ENCODE data around the gene SLC39A11. TPM values are rescaled to one million over a fixed set of nuclear protein-coding genes. Genes with fewer than 3 reads are reported as not detected.

SLC39A11 gene
- total and polyA plus RNA-seq, 12 donors = 7.0 to 91.4 (median 22.7) TPM

DNA sequence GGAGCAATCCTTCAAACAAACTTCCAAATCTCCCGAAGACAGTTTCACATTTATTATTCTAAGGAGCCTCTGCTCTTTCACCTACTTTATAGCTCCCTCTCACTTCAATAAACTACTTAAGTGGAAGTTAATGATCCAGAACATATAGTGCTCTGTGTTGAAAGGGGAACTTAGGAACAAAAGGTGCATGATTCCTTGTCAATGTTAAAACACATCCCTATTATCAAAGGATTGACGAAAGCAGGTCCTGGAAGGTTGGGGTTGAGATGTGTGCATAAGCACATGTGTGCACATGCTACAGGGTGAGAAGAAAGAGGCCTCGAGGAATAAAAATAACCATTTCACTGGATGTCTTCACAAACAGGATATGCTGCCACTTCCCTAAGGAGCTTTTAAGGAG is 170.3 kb downstream of the SLC39A11 start:
- DNase-seq = no peak
- Histone ChIP-seq H3K9me3 (replicated peaks in 1 of 3) (no peaks in the 10 kb centered on the region), H3K4me3 (no peak overlapping the region), H3K27me3 (no peaks in the 10 kb centered on the region), H3K36me3 (replicated peaks in 1 of 2) (no peaks in the 10 kb centered on the region), H3K4me1 (replicated peaks in 1 of 2) (no peaks in the 10 kb centered on the region), H3K27ac (no peak overlapping the region)
- WGBS, 4 donors = 74 to 87% (median 82%) methylated on average over 3 of the region's 3 CpGs
- intact Hi-C loops (cut with DNase I) = no loop called here
- no peak for TF ChIP-seq POLR2A (IDR thresholded peaks at IDR 0.05)
- TF ChIP-seq, protein P1, sequence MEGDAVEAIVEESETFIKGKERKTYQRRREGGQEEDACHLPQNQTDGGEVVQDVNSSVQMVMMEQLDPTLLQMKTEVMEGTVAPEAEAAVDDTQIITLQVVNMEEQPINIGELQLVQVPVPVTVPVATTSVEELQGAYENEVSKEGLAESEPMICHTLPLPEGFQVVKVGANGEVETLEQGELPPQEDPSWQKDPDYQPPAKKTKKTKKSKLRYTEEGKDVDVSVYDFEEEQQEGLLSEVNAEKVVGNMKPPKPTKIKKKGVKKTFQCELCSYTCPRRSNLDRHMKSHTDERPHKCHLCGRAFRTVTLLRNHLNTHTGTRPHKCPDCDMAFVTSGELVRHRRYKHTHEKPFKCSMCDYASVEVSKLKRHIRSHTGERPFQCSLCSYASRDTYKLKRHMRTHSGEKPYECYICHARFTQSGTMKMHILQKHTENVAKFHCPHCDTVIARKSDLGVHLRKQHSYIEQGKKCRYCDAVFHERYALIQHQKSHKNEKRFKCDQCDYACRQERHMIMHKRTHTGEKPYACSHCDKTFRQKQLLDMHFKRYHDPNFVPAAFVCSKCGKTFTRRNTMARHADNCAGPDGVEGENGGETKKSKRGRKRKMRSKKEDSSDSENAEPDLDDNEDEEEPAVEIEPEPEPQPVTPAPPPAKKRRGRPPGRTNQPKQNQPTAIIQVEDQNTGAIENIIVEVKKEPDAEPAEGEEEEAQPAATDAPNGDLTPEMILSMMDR (IDR thresholded peaks at IDR 0.05) = no peak

- H3K4me3 ChIP-seq = no peak overlapping the region
- no peak for TF ChIP-seq POLR2A (IDR thresholded peaks at IDR 0.05)
- TF ChIP-seq, protein P1 (IDR thresholded peaks at IDR 0.05) = no peak
- H3K27ac ChIP-seq = no peak overlapping the region
- DNase-seq = no peak
- 92 to 96% (median 94%) methylated on average over 5 of the region's 5 CpGs for WGBS, 4 donors
- no peaks in the 10 kb centered on the region for H3K4me1 ChIP-seq (replicated peaks in 1 of 2)
- H3K27me3 ChIP-seq = no peaks in the 10 kb centered on the region
- no peaks in the 10 kb centered on the region for H3K36me3 ChIP-seq (replicated peaks in 1 of 2)
- intact Hi-C loops (cut with DNase I) = no loop called here
- no peaks in the 10 kb centered on the region for H3K9me3 ChIP-seq (replicated peaks in 1 of 3)
Measured at GRCh38 chr17:72921347-72922054, 171.0 kb downstream of the SLC39A11 start.

DNA sequence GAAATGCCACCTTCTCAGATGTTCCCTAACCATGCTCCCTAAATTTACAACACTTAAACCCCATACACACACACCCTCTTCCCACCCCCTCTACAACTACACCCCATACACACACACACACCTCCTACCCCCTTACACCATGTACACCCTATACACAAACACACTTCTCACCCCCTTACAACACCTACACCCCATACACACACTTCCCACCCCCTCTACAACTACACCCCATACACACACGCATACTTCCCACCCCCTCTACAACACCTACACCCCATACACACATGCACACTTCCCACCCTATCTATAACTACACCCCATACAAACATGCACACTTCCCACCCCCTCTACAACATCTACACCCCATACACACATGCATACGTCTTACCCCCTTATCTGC is 172.0 kb downstream of the SLC39A11 start:
- no peak for DNase-seq
- intact Hi-C loops (cut with DNase I) = no loop called here
- Histone ChIP-seq H3K27me3 (no peaks in the 10 kb centered on the region), H3K27ac (no peak overlapping the region), H3K36me3 (replicated peaks in 1 of 2) (no peaks in the 10 kb centered on the region), H3K4me1 (replicated peaks in 1 of 2) (no peaks in the 10 kb centered on the region), H3K9me3 (replicated peaks in 1 of 3) (no peaks in the 10 kb centered on the region), H3K4me3 (no peak overlapping the region)
- TF ChIP-seq, protein P1 (IDR thresholded peaks at IDR 0.05) = no peak
- no peak for TF ChIP-seq POLR2A (IDR thresholded peaks at IDR 0.05)
- 90 to 97% (median 94%) methylated on average over 2 of the region's 2 CpGs for WGBS, 4 donors

GRCh38 chr17:72916991-72917390 is 175.5 kb downstream of the SLC39A11 start:
- Histone ChIP-seq H3K9me3 (replicated peaks in 1 of 3) (no peaks in the 10 kb centered on the region), H3K27ac (no peak overlapping the region), H3K27me3 (no peaks in the 10 kb centered on the region), H3K36me3 (replicated peaks in 1 of 2) (no peaks in the 10 kb centered on the region), H3K4me1 (replicated peaks in 1 of 2) (no peaks in the 10 kb centered on the region), H3K4me3 (no peak overlapping the region)
- TF ChIP-seq POLR2A (IDR thresholded peaks at IDR 0.05) = no peak
- TF ChIP-seq, protein P1 (IDR thresholded peaks at IDR 0.05) = no peak
- intact Hi-C loops (cut with DNase I) = no loop called here
- DNase-seq = no peak
- 91 to 95% (median 94%) methylated on average over 8 of the region's 8 CpGs for WGBS, 4 donors
